H1 (cell line): Measurements from ENCODE around the gene QSER1. TPM values are rescaled to one million over a fixed set of nuclear protein-coding genes. Genes with fewer than 3 reads are reported as not detected.

Experiments used
- CTCF ChIA-PET: fragments of 300-600 bp; sonication (Branson Sonifier 250); formaldehyde crosslinking; loops from one replicate; lab custom pipeline; 2021; ENCODE audit not compliant: partially characterized antibody; lab: Charles Lee
- POLR2A ChIA-PET: fragments of 300-600 bp; sonication (Branson Sonifier 250); formaldehyde crosslinking; loops from one replicate; lab custom pipeline; 2021; ENCODE audit warnings: inconsistent platforms; ENCODE audit not compliant: partially characterized antibody; lab: Charles Lee
- DNase-seq, 2 experiments: peaks; one replicate each; pipeline versions ENCODE4 v3.0.0 to v3.0.0-alpha.2; 2010 to 2022; ENCODE audit warnings: low spot score in 2 of 2, low read depth in 1 of 2, mixed read lengths in 1 of 2
- FAIRE-seq: peaks from 2 replicates; lab custom pipeline; 2011; peaks lifted over from hg19 to GRCh38; lab: Jason Lieb, UNC
- H2AFZ ChIP-seq: 2 replicates; pipeline ENCODE4 v1.8.1; 2012; ENCODE audit warnings: low read length, inconsistent platforms
- H2AK5ac ChIP-seq: 2 replicates; pipeline ENCODE4 v1.6.1; 2013; ENCODE audit warnings: low read depth, low read length
- H2BK120ac ChIP-seq: replicated peaks from 2 replicates; pipeline ENCODE3; 2013; ENCODE audit warnings: low read depth, low read length, inconsistent platforms
- H2BK12ac ChIP-seq: 2 replicates; pipeline ENCODE4 v1.6.1; 2013; ENCODE audit warnings: low read depth, low read length
- H2BK15ac ChIP-seq: 2 replicates; pipeline ENCODE4 v1.6.1; 2013; ENCODE audit warnings: low read length
- H2BK20ac ChIP-seq: 2 replicates; pipeline ENCODE4 v1.6.1; 2013; ENCODE audit warnings: low read length
- H2BK5ac ChIP-seq: 2 replicates; pipeline ENCODE4 v1.6.1; 2013; ENCODE audit warnings: low read depth, low read length
- H3K14ac ChIP-seq: 2 replicates; pipeline ENCODE4 v1.6.1; 2013; ENCODE audit warnings: inconsistent platforms; ENCODE audit not compliant: insufficient read length
- H3K18ac ChIP-seq: 2 replicates; pipeline ENCODE4 v1.6.1; 2013; ENCODE audit warnings: low read length; ENCODE audit errors: extremely low read depth
- H3K23ac ChIP-seq: 2 replicates; pipeline ENCODE4 v1.6.1; 2013; ENCODE audit warnings: inconsistent platforms; ENCODE audit not compliant: insufficient read length
- H3K23me2 ChIP-seq: 2 replicates; pipeline ENCODE4 v1.6.1; 2013; ENCODE audit warnings: low read depth, low read length
- H3K27ac ChIP-seq: 2 replicates; pipeline ENCODE4 v1.6.1; 2011; ENCODE audit warnings: low read depth, low read length, inconsistent platforms
- H3K27me3 ChIP-seq, 4 experiments: replicated peaks in 1 of 4; 1 replicate in 1 of 4; 2 replicates in 3 of 4; pipeline versions ENCODE4 v1.6.1 to v1.8.1; 2011 to 2013; ENCODE audit warnings: low read length in 3 of 4, mild to moderate bottlenecking in 3 of 4, inconsistent platforms in 2 of 4, mixed read lengths in 2 of 4, moderate library complexity in 1 of 4; ENCODE audit not compliant: control insufficient read depth in 3 of 4, insufficient read depth in 3 of 4; ENCODE audit errors: extremely low read depth in 1 of 4
- H3K36me3 ChIP-seq, 4 experiments: 2 replicates each; pipeline versions ENCODE4 v1.6.1 to v1.8.1; 2011 to 2013; ENCODE audit warnings: mild to moderate bottlenecking in 4 of 4, low read length in 3 of 4, moderate library complexity in 2 of 4, control low read depth in 1 of 4, inconsistent platforms in 1 of 4; ENCODE audit not compliant: insufficient read depth in 4 of 4, control insufficient read depth in 2 of 4
- H3K4ac ChIP-seq: replicated peaks from 2 replicates; pipeline ENCODE3; 2013; ENCODE audit warnings: low read length, low read depth, mixed read lengths, inconsistent platforms; ENCODE audit not compliant: insufficient read length
- H3K4me1 ChIP-seq, 4 experiments: replicated peaks in 1 of 4; 1 replicate in 1 of 4; 2 replicates in 3 of 4; pipeline versions ENCODE4 v1.6.1 to v1.8.1; 2011 to 2013; ENCODE audit warnings: low read length in 3 of 4, inconsistent platforms in 2 of 4, mixed read lengths in 1 of 4; ENCODE audit not compliant: insufficient read depth in 4 of 4, control insufficient read depth in 3 of 4
- H3K4me2 ChIP-seq, 2 experiments: 2 replicates each; pipeline versions ENCODE4 v1.6.1 to v1.8.1; 2011 to 2013; ENCODE audit warnings: low read depth in 2 of 2, low read length in 2 of 2, control low read depth in 1 of 2, inconsistent platforms in 1 of 2, mild to moderate bottlenecking in 1 of 2; ENCODE audit not compliant: insufficient read depth in 1 of 2
- H3K4me3 ChIP-seq, 4 experiments: fragments of 200-600, 300-600 bp in 1 of 4; sonication (generic), shearing (Covaris generic), sonication (Bioruptor Twin) in 1 of 4; 2 replicates each; pipeline versions ENCODE4 v1.5.1 to v1.8.1; 2011 to 2016; ENCODE audit warnings: low read length in 4 of 4, low read depth in 3 of 4, control low read depth in 2 of 4, inconsistent platforms in 2 of 4, mild to moderate bottlenecking in 2 of 4, mixed read lengths in 1 of 4, moderate library complexity in 1 of 4; ENCODE audit not compliant: insufficient read depth in 2 of 4; ENCODE audit errors: extremely low read depth in 1 of 4
- H3K56ac ChIP-seq: replicated peaks from 2 replicates; pipeline ENCODE3; 2013; ENCODE audit warnings: low read depth, mild to moderate bottlenecking, mixed read lengths, low read length, inconsistent platforms; ENCODE audit not compliant: insufficient read length
- H3K79me1 ChIP-seq: 2 replicates; pipeline ENCODE4 v1.6.1; 2013; ENCODE audit warnings: low read depth, low read length, control low read depth
- H3K79me2 ChIP-seq, 2 experiments: 2 replicates each; pipeline versions ENCODE4 v1.6.1 to v1.8.1; 2012 to 2013; ENCODE audit warnings: low read length in 2 of 2, mild to moderate bottlenecking in 2 of 2, inconsistent platforms in 1 of 2; ENCODE audit not compliant: insufficient read depth in 2 of 2, control insufficient read depth in 1 of 2
- H3K9ac ChIP-seq, 4 experiments: replicated peaks in 1 of 4; 1 replicate in 1 of 4; 2 replicates in 3 of 4; pipeline versions ENCODE4 v1.6.1 to v1.8.1; 2011 to 2013; ENCODE audit warnings: low read depth in 3 of 4, low read length in 3 of 4, control low read depth in 2 of 4, mild to moderate bottlenecking in 2 of 4, moderate library complexity in 2 of 4, inconsistent platforms in 1 of 4; ENCODE audit errors: extremely low read depth in 1 of 4
- H3K9me3 ChIP-seq, 2 experiments: 2 replicates each; pipeline versions ENCODE4 v1.6.1 to v1.8.1; 2012 to 2013; ENCODE audit warnings: mild to moderate bottlenecking in 2 of 2, moderate library complexity in 2 of 2, control low read depth in 1 of 2, inconsistent platforms in 1 of 2, low read depth in 1 of 2, low read length in 1 of 2, mixed read lengths in 1 of 2; ENCODE audit not compliant: insufficient read depth in 2 of 2
- H4K20me1 ChIP-seq, 2 experiments: replicated peaks in 1 of 2; 2 replicates each; pipeline versions ENCODE3 to v1.8.1; 2011 to 2013; ENCODE audit warnings: inconsistent platforms in 2 of 2, low read length in 2 of 2, mild to moderate bottlenecking in 1 of 2; ENCODE audit not compliant: insufficient read depth in 2 of 2, control insufficient read depth in 1 of 2
- H4K5ac ChIP-seq: 2 replicates; pipeline ENCODE4 v1.6.1; 2013; ENCODE audit warnings: low read length, low read depth, mixed read lengths, inconsistent platforms; ENCODE audit not compliant: insufficient read length
- H4K8ac ChIP-seq: 2 replicates; pipeline ENCODE4 v1.8.0; 2013; ENCODE audit warnings: mild to moderate bottlenecking, moderate library complexity, low read length, inconsistent platforms; ENCODE audit not compliant: insufficient read depth; ENCODE audit errors: extremely low read depth
- H4K91ac ChIP-seq: replicated peaks from 2 replicates; pipeline ENCODE3; 2013; ENCODE audit warnings: low read length, mixed read lengths, inconsistent platforms; ENCODE audit not compliant: insufficient read length
- ATF2 ChIP-seq: IDR thresholded peaks from 2 replicates; pipeline ENCODE4 v1.6.1; 2012; ENCODE audit warnings: low read length, inconsistent platforms
- CREB1 ChIP-seq: IDR thresholded peaks from 2 replicates; pipeline ENCODE4 v1.6.1; 2012; ENCODE audit warnings: inconsistent platforms
- POLR2A ChIP-seq, 2 experiments: IDR thresholded peaks; 1 replicate in 1 of 2; 2 replicates in 1 of 2; pipeline ENCODE4 v1.6.1; 2011; ENCODE audit warnings: low read depth in 2 of 2, low read length in 2 of 2, mild to moderate bottlenecking in 2 of 2; ENCODE audit errors: control extremely low read depth in 1 of 2
- RFX5 ChIP-seq: IDR thresholded peaks from 2 replicates; pipeline ENCODE4 v1.6.1; 2011; ENCODE audit warnings: low read depth, low read length, improper control_type of control experiment, borderline replicate concordance
- SIRT6 ChIP-seq: IDR thresholded peaks from one replicate; pipeline ENCODE4 v1.7.1; 2012; ENCODE audit warnings: low read length, inconsistent platforms
- TBP ChIP-seq: IDR thresholded peaks from 2 replicates; pipeline ENCODE4 v1.6.1; 2011; ENCODE audit warnings: low read depth, low read length, improper control_type of control experiment
- WGBS, 2 experiments: shearing (Covaris generic) in 1 of 2; methylation state at CpG; one replicate each; pipeline versions ENCODE4 v1.1.6 to v1.1.7; 2013 to 2015; ENCODE audit warnings: low lambda C conversion rate in 2 of 2, mixed read lengths in 2 of 2, inconsistent platforms in 1 of 2, low coverage in 1 of 2, missing lambda C conversion rate in 1 of 2; ENCODE audit not compliant: insufficient replicate concordance in 2 of 2, insufficient coverage in 1 of 2, insufficient read length in 1 of 2; ENCODE audit errors: extremely low coverage in 1 of 2, missing lambda C conversion rate in 1 of 2; 5-methylcytosine and 5-hydroxymethylcytosine counted together
- polyA plus RNA-seq, 7 experiments: library from polyadenylated mRNA; depleted of rRNA in 3 of 7; stranded (reverse) in 5 of 7; unstranded in 2 of 7; fragments of >200 nt in 5 of 7; fragments of 200-250 nt in 2 of 7; gene quantifications; 1 replicate in 5 of 7; 2 replicates in 1 of 7; 4 replicates in 1 of 7; pipeline versions ENCODE4 v1.2.1 to v1.2.3, GENCODE V29; 2011 to 2013; ENCODE audit warnings: missing spikeins in 2 of 7, mixed read lengths in 2 of 7
- total RNA-seq: library from RNA; stranded (reverse); fragmentation: NEBNext Ultra II Directional; extraction: Animal tissue kit (Norgen Biotek cat#: 25700); gene quantifications from 2 replicates; pipeline ENCODE4 v1.2.1, GENCODE V29; 2021

Gene QSER1
- total and polyA plus RNA-seq, 2 of the 8 experiments (the other 6 are each of a cell fraction or from before 2014, with no cell fraction given), result 29.3 to 117 TPM

- Histone ChIP-seq H2BK20ac (no peak overlapping the region), H3K79me2 (no peaks in the 10 kb centered on the region), H3K14ac (no peak overlapping the region), H3K4me3 (no peak overlapping the region), H3K9ac (no peak overlapping the region), H3K4ac (no peak overlapping the region), H3K36me3 (no peaks in the 10 kb centered on the region), H2AK5ac (no peak overlapping the region), H4K91ac (no peak overlapping the region), H3K27me3 (no peaks in the 10 kb centered on the region), H3K56ac (no peak overlapping the region), H3K23me2 (no peaks in the 10 kb centered on the region), H3K9me3 (no peaks in the 10 kb centered on the region), H2BK120ac (no peak overlapping the region), H4K20me1 (no peaks in the 10 kb centered on the region), H3K4me1 (peaks cover 0 to 2% (median 0%) of the 10 kb centered on the region in 4 experiments; a peak in 1 of 7 replicates), H4K8ac (no peak overlapping the region), H3K79me1 (no peaks in the 10 kb centered on the region), H2BK12ac (no peak overlapping the region), H3K18ac (no peak overlapping the region), H2BK5ac (no peak overlapping the region), H2AFZ (no peak overlapping the region), H3K23ac (no peak overlapping the region), H3K4me2 (no peak overlapping the region), H3K27ac (no peak overlapping the region), H2BK15ac (no peak overlapping the region), H4K5ac (no peak overlapping the region)
- ChIA-PET POLR2A (interaction anchor here (0.8 kb wide), 1 partner anchor 32 kb away, joined by 3 read pairs; no protein-coding TSS in a partner anchor), CTCF (no interaction called here)
- 92% methylated on average over 5 of the region's 5 CpGs; no CpG with 5 or more reads in 1 of the 2 experiments for WGBS, 2 experiments
- FAIRE-seq, result no peak
- DNase-seq, result no peak
- TF ChIP-seq ATF2 (no peak), SIRT6 (no peak), CREB1 (no peak), RFX5 (no peak), TBP (no peak), POLR2A (IDR thresholded peaks at IDR 0.05; ENCODE audit: control extremely low read depth in 1 of 2, low read depth in 2 of 2, low read length in 2 of 2) (peak in 1 of 2 experiments; percentile 33; a peak in 1 of 3 replicates)
These were observed 93.0 kb downstream of the QSER1 start for GRCh38 chr11:32985600-32985999.
